GM18498 (cell line): ENCODE results near the gene INPP1.

Experiments
- ATAC-seq: cut with Tn5 transposase; IDR thresholded peaks from one replicate; pipeline ENCODE4 v1.9.1; 2021; ENCODE audit warnings: mild to moderate bottlenecking, moderate library complexity; ENCODE audit not compliant: unreplicated experiment

Gene INPP1

GRCh38 chr2:190407662-190408537 is 64.5 kb downstream of the INPP1 start, which contains the start of gene MFSD6:
Gene MFSD6 (plus strand): TSS chr2:190408355. CDS start chr2:190436030, 27,675 bp downstream.
- ATAC-seq = peak; percentile 68

- ATAC-seq = peak; percentile 66
Measured at GRCh38 chr2:190408538-190409271, 65.3 kb downstream of the INPP1 start.

GRCh38 chr2:190409616-190410015 is 66.2 kb downstream of the INPP1 start:
- ATAC-seq = no peak

- no peak for ATAC-seq
Measured at GRCh38 chr2:190410166-190410565, 66.8 kb downstream of the INPP1 start.

- no peak for ATAC-seq
Measured at GRCh38 chr2:190412966-190413365, 69.6 kb downstream of the INPP1 start.

GRCh38 chr2:190413421-190413820 is 70.0 kb downstream of the INPP1 start:
- no peak for ATAC-seq

GRCh38 chr2:190415251-190415650 is 71.9 kb downstream of the INPP1 start:
- ATAC-seq = no peak

GRCh38 chr2:190415794-190416775 is 72.7 kb downstream of the INPP1 start:
- ATAC-seq = peak; percentile 55

- ATAC-seq = no peak
Measured at GRCh38 chr2:190417045-190417842, 73.9 kb downstream of the INPP1 start.

GRCh38 chr2:190418727-190419126 is 75.3 kb downstream of the INPP1 start:
- no peak for ATAC-seq

GRCh38 chr2:190420801-190421200 is 77.4 kb downstream of the INPP1 start:
- ATAC-seq = no peak
